ENCODE measurements around the gene SPDEF. TPM values are rescaled to one million over a fixed set of nuclear protein-coding genes. Genes with fewer than 3 reads are reported as not detected.

The SPDEF gene
- total RNA-seq, 1 experiment from 2014 or later, result 0.85 TPM

DNA sequence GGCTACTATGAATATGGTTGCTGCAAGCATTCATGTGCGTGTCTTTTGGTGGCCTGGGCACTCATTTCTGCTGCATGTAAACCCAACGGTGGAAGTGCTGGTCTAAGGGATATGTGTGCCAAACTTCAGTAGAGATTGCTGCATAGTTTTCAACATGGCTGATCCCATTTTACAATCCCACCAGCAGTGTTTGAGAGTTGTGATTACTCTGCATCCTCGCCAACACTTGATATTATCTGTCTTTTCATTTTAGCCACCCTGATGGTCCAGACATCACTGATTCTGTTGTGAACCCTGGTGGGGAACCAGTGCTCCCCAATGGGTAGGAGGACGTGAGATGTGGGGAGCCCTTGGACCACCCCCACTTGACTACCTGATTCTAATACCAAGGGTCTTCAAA is 62.8 kb downstream of the SPDEF start:
- Histone ChIP-seq H3K9me2 (ENCODE audit: insufficient read depth) (no peaks in the 10 kb centered on the region), H3K9me3 (ENCODE audit: insufficient read depth, low read depth) (no peaks in the 10 kb centered on the region), H3K27ac (no peak overlapping the region), H3K4me2 (no peak overlapping the region), H3K27me3 (ENCODE audit: insufficient read depth, low read depth) (no peaks in the 10 kb centered on the region), H3K4me3 (no peak overlapping the region), H3K4me1 (replicated peaks; ENCODE audit: insufficient read depth) (no peaks in the 10 kb centered on the region), H4K20me1 (ENCODE audit: insufficient read depth) (no peaks in the 10 kb centered on the region), H3F3A (ENCODE audit: insufficient read depth, low read depth) (no peaks in the 10 kb centered on the region), H3K36me3 (ENCODE audit: low read depth) (no peaks in the 10 kb centered on the region), H2AFZ (no peak overlapping the region), H3K79me2 (ENCODE audit: low read depth) (no peaks in the 10 kb centered on the region)
- intact Hi-C loops (cut with micrococcal nuclease; ENCODE audit: unreplicated experiment), result no loop called here
- TF ChIP-seq, protein P1, sequence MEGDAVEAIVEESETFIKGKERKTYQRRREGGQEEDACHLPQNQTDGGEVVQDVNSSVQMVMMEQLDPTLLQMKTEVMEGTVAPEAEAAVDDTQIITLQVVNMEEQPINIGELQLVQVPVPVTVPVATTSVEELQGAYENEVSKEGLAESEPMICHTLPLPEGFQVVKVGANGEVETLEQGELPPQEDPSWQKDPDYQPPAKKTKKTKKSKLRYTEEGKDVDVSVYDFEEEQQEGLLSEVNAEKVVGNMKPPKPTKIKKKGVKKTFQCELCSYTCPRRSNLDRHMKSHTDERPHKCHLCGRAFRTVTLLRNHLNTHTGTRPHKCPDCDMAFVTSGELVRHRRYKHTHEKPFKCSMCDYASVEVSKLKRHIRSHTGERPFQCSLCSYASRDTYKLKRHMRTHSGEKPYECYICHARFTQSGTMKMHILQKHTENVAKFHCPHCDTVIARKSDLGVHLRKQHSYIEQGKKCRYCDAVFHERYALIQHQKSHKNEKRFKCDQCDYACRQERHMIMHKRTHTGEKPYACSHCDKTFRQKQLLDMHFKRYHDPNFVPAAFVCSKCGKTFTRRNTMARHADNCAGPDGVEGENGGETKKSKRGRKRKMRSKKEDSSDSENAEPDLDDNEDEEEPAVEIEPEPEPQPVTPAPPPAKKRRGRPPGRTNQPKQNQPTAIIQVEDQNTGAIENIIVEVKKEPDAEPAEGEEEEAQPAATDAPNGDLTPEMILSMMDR (conservative IDR thresholded peaks at IDR 0.05), result no peak
- TF ChIP-seq EZH2 (IDR thresholded peaks at IDR 0.05; ENCODE audit: low read depth), result no peak
- ChIA-PET CTCF (no interaction called here), POLR2A (ENCODE audit: unreplicated experiment) (no interaction called here)
- DNase-seq, result no peak
- no TSS peak for BruUV-seq (replicated peaks)

DNA sequence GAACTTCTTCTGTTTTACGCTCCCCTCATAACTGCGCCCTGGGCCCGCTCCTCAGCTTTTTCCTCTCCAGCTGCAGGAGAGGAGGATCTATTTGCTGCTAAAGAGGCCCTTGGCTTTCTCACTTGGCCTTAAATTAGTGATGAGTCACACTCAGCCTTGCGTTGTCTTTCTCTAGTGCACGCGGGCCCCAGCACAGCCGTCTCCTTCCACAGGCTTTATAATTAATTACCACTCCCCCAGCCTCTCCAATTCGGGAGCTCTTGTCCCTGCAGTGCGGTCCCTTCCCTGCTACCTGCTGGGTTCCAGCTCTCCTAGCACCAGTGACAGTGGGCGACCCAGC is 65.1 kb downstream of the SPDEF start:
- Histone ChIP-seq H3F3A (ENCODE audit: insufficient read depth, low read depth) (no peaks in the 10 kb centered on the region), H3K27me3 (ENCODE audit: insufficient read depth, low read depth) (no peaks in the 10 kb centered on the region), H3K79me2 (ENCODE audit: low read depth) (no peaks in the 10 kb centered on the region), H3K9me2 (ENCODE audit: insufficient read depth) (no peaks in the 10 kb centered on the region), H3K4me3 (no peak overlapping the region), H3K4me1 (replicated peaks; ENCODE audit: insufficient read depth) (no peaks in the 10 kb centered on the region), H3K9me3 (ENCODE audit: insufficient read depth, low read depth) (no peaks in the 10 kb centered on the region), H2AFZ (no peak overlapping the region), H4K20me1 (ENCODE audit: insufficient read depth) (no peaks in the 10 kb centered on the region), H3K4me2 (no peak overlapping the region), H3K36me3 (ENCODE audit: low read depth) (no peaks in the 10 kb centered on the region), H3K27ac (no peak overlapping the region)
- intact Hi-C loops (cut with micrococcal nuclease; ENCODE audit: unreplicated experiment), result no loop called here
- POLR2A ChIA-PET (ENCODE audit: unreplicated experiment), result no interaction called here
- no peak for DNase-seq
- TF ChIP-seq, protein P1 (conservative IDR thresholded peaks at IDR 0.05), result no peak
- no peak for TF ChIP-seq EZH2 (IDR thresholded peaks at IDR 0.05; ENCODE audit: low read depth)
- BruUV-seq (replicated peaks), result no TSS peak
- CTCF ChIA-PET, result no interaction called here

DNA sequence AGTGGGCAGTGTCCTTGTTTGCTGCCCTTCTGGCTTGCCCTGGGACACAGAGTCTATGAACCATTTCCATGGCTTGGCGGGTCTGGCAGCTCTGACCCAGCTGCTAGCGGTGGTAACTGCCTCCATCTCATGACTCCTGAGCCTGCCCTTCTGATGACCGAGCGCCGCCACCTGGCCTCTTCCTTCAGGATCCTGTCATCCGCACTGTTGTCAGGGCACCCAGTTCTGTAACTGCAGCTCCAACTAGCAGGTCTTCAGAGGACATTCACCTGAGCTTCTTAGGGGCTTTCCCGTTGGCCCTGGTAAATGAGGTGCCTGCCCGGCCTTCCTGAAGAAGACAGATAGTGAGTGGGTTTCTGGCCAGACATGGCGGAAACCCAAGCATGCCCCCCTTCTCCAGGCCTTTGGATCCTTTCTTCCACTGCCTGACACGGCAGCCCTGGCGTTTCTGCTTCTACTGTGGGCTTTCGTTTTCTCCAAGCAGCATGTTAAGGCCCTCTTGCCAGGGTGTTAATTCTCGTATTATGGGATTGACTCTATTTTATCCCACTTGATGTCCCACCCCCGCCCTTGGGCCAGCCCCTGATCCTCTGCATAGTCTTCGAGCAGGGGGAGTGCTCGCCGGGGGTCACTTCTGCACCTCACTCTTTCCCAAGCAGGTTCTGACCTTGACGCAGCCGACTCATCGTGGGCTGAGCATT is 65.6 kb downstream of the SPDEF start:
- TF ChIP-seq, protein P1 (conservative IDR thresholded peaks at IDR 0.05), result no peak
- TF ChIP-seq EZH2 (IDR thresholded peaks at IDR 0.05; ENCODE audit: low read depth), result no peak
- DNase-seq, result no peak
- H3K36me3 ChIP-seq (ENCODE audit: low read depth), result no peaks in the 10 kb centered on the region
- intact Hi-C loops (cut with micrococcal nuclease; ENCODE audit: unreplicated experiment), result no loop called here
- H3K9me3 ChIP-seq (ENCODE audit: insufficient read depth, low read depth), result no peaks in the 10 kb centered on the region
- peaks cover under 1% of the 10 kb centered on the region; the same call in 1 of the 2 replicates for H3F3A ChIP-seq (ENCODE audit: insufficient read depth, low read depth)
- no peaks in the 10 kb centered on the region for H3K79me2 ChIP-seq (ENCODE audit: low read depth)
- no peaks in the 10 kb centered on the region for H4K20me1 ChIP-seq (ENCODE audit: insufficient read depth)
- H3K4me3 ChIP-seq, result no peak overlapping the region
- no TSS peak for BruUV-seq (replicated peaks)
- no peak overlapping the region for H3K27ac ChIP-seq
- ChIA-PET CTCF (no interaction called here), POLR2A (ENCODE audit: unreplicated experiment) (no interaction called here)
- H3K4me1 ChIP-seq (replicated peaks; ENCODE audit: insufficient read depth), result peaks cover 4% of the 10 kb centered on the region
- no peaks in the 10 kb centered on the region for H3K27me3 ChIP-seq (ENCODE audit: insufficient read depth, low read depth)
- H3K4me2 ChIP-seq, result no peak overlapping the region
- H3K9me2 ChIP-seq (ENCODE audit: insufficient read depth), result no peaks in the 10 kb centered on the region
- H2AFZ ChIP-seq, result no peak overlapping the region
